HG03060 (cell line): ENCODE data around the gene NR2C1.

Experiments used
- ATAC-seq: cut with Tn5 transposase; IDR thresholded peaks from one replicate; pipeline ENCODE4 v1.9.1; 2021; ENCODE audit warnings: low read depth, moderate number of reproducible peaks; ENCODE audit not compliant: unreplicated experiment

NR2C1 gene

GRCh38 chr12:94970560-94970959, 102.9 kb downstream of the NR2C1 start:
- ATAC-seq: no peak
